WTC11 (cell line): ENCODE measurements around the gene PLXNA2.

Experiments used
- CREM ChIP-seq: sonication (generic); formaldehyde crosslinking; IDR thresholded peaks from 2 replicates; pipeline ENCODE4 v1.8.1; 2022; ENCODE audit warnings: mild to moderate bottlenecking, missing genetic modification reagents, moderate library complexity
- JUN ChIP-seq: sonication (generic); formaldehyde crosslinking; IDR thresholded peaks from 2 replicates; pipeline ENCODE4 v1.8.0; 2023; ENCODE audit warnings: mild to moderate bottlenecking, missing genetic modification reagents
- MXD4 ChIP-seq: fragments of 250-450 bp; sonication (Bioruptor Pico); IDR thresholded peaks from 2 replicates; pipeline ENCODE4 v1.8.0; 2021; ENCODE audit warnings: mild to moderate bottlenecking, moderate library complexity, borderline replicate concordance
- MYBL2 ChIP-seq: sonication (generic); formaldehyde crosslinking; IDR thresholded peaks from 2 replicates; pipeline ENCODE4 v1.8.1; 2023; ENCODE audit warnings: mild to moderate bottlenecking, moderate library complexity, missing genetic modification reagents
- NR1H2 ChIP-seq: sonication (generic); formaldehyde crosslinking; IDR thresholded peaks from 2 replicates; pipeline ENCODE4 v1.9.0; 2021; ENCODE audit warnings: mild to moderate bottlenecking, moderate library complexity, missing genetic modification reagents
- NR2C2 ChIP-seq: sonication (generic); formaldehyde crosslinking; IDR thresholded peaks from 2 replicates; pipeline ENCODE4 v1.8.0; 2022; ENCODE audit warnings: mild to moderate bottlenecking, missing genetic modification reagents
- RORB ChIP-seq: fragments of 250-450 bp; sonication (Bioruptor Pico); IDR thresholded peaks from 2 replicates; pipeline ENCODE4 v1.9.0; 2021; ENCODE audit warnings: mild to moderate bottlenecking
- TEAD4 ChIP-seq: sonication (generic); formaldehyde crosslinking; IDR thresholded peaks from 2 replicates; pipeline ENCODE4 v1.8.0; 2022; ENCODE audit warnings: mild to moderate bottlenecking, missing genetic modification reagents
- TF ChIP-seq, protein P1 (sequence below): fragments of 200-600 bp; IDR thresholded peaks from 2 replicates; pipeline ENCODE4 v1.8.0; 2022; ENCODE audit warnings: antibody characterized with exemption
- TF ChIP-seq, protein P2 (sequence below): sonication (generic); formaldehyde crosslinking; conservative IDR thresholded peaks from 2 replicates; pipeline ENCODE4 v1.8.1; 2022; ENCODE audit warnings: mild to moderate bottlenecking, missing genetic modification reagents
- TF ChIP-seq, protein P3 (sequence below): sonication (generic); formaldehyde crosslinking; IDR thresholded peaks from 2 replicates; pipeline ENCODE4 v1.8.1; 2023; ENCODE audit warnings: mild to moderate bottlenecking, missing genetic modification reagents, moderate library complexity

DNA sequence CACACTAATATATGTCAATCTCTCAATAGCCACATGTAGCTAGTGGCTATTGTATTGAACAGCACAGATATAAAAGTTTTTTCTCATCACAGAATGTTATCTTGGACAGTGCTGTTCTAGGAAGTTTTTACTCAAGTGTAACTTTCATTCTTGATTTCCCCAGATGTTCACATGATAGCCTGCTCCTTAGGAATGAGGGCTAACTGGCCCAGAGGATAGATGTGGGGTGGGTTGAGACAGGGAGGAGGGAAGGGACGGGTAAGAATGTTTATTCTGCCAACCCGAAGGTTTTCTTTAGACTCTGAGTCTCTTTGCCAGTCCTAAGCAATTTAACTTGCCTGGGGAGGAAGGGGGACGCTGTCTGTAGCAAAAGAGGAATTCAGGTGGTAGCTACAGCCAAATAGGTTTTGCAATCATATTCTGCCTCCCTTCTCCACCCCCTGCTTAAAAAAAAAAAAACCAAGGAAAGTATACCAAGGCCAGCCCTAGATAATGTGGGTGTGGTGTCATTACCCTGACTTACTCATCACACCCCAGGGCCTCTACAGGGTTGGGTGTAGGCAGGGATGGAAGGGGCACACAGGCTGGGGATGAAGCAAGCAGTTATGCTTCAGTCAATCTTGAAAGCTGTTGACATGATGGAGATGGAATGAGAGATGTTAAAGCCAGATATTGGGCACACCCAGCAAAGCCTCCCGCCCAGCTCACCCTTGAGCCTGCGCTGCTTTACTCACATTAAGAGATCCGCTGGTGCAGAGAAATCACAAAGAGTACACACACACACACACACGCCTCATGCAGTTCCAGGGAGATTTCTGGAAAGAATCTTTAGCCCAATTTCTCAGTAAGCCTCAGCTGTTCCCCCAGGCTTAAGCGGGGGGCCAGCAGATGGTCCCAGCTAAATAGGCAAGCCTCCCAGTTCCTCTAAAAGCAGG lies 59.9 kb downstream of the PLXNA2 start:
- TF ChIP-seq NR2C2 (CRISPR knock-in tag) (no peak), TEAD4 (CRISPR knock-in tag) (no peak), MYBL2 (CRISPR knock-in tag) (no peak), NR1H2 (no peak), JUN (CRISPR knock-in tag) (no peak), RORB (CRISPR knock-in tag) (no peak), CREM (CRISPR knock-in tag) (no peak), MXD4 (CRISPR knock-in tag) (no peak)
- TF ChIP-seq, protein P1, sequence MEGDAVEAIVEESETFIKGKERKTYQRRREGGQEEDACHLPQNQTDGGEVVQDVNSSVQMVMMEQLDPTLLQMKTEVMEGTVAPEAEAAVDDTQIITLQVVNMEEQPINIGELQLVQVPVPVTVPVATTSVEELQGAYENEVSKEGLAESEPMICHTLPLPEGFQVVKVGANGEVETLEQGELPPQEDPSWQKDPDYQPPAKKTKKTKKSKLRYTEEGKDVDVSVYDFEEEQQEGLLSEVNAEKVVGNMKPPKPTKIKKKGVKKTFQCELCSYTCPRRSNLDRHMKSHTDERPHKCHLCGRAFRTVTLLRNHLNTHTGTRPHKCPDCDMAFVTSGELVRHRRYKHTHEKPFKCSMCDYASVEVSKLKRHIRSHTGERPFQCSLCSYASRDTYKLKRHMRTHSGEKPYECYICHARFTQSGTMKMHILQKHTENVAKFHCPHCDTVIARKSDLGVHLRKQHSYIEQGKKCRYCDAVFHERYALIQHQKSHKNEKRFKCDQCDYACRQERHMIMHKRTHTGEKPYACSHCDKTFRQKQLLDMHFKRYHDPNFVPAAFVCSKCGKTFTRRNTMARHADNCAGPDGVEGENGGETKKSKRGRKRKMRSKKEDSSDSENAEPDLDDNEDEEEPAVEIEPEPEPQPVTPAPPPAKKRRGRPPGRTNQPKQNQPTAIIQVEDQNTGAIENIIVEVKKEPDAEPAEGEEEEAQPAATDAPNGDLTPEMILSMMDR = no peak
- TF ChIP-seq, protein P2, sequence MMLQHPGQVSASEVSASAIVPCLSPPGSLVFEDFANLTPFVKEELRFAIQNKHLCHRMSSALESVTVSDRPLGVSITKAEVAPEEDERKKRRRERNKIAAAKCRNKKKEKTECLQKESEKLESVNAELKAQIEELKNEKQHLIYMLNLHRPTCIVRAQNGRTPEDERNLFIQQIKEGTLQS (CRISPR knock-in tag) = no peak
- TF ChIP-seq, protein P3, sequence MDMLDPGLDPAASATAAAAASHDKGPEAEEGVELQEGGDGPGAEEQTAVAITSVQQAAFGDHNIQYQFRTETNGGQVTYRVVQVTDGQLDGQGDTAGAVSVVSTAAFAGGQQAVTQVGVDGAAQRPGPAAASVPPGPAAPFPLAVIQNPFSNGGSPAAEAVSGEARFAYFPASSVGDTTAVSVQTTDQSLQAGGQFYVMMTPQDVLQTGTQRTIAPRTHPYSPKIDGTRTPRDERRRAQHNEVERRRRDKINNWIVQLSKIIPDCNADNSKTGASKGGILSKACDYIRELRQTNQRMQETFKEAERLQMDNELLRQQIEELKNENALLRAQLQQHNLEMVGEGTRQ (CRISPR knock-in tag) = no peak
